Mesothelial cell of epicardium (in vitro differentiated cells): Measurements from ENCODE around the gene CTXND1. TPM values are rescaled to one million over a fixed set of nuclear protein-coding genes. Genes with fewer than 3 reads are reported as not detected.

Source experiments
- DNase-seq, 2 experiments: peaks; one replicate each; pipeline ENCODE4 v3.0.0; 2021; ENCODE audit warnings: low spot score in 2 of 2; ENCODE audit not compliant: unreplicated experiment in 2 of 2
- H3K27ac Mint-ChIP-seq: 2 replicates; pipeline ENCODE4 v1.8.0; 2021; ENCODE audit warnings: mixed read lengths
- H3K27me3 Mint-ChIP-seq: 2 replicates; pipeline ENCODE4 v1.8.0; 2021; ENCODE audit warnings: low read depth, mixed read lengths
- H3K36me3 Mint-ChIP-seq: 2 replicates; pipeline ENCODE4 v1.8.0; 2021; ENCODE audit warnings: mixed read lengths
- H3K4me1 Mint-ChIP-seq: 2 replicates; pipeline ENCODE4 v1.8.0; 2021; ENCODE audit warnings: mixed read lengths
- H3K4me3 Mint-ChIP-seq: 2 replicates; pipeline ENCODE4 v1.8.0; 2021; ENCODE audit warnings: mild to moderate bottlenecking, moderate library complexity, mixed read lengths
- H3K9me3 Mint-ChIP-seq: 2 replicates; pipeline ENCODE4 v1.8.0; 2021; ENCODE audit warnings: mixed read lengths
- total RNA-seq: library from RNA; stranded (reverse); gene quantifications from 3 replicates; pipeline ENCODE4 v1.2.1, GENCODE V29; 2021
- TF ChIP-seq, protein P1 (sequence below): fragments of 200-600 bp; sonication (generic); IDR thresholded peaks from one replicate; pipeline ENCODE4 v1.5.0; 2021; ENCODE audit warnings: antibody characterized with exemption; ENCODE audit not compliant: unreplicated experiment

CTXND1 gene
- total RNA-seq, 1 donor from 2014 or later, result not detected

DNA sequence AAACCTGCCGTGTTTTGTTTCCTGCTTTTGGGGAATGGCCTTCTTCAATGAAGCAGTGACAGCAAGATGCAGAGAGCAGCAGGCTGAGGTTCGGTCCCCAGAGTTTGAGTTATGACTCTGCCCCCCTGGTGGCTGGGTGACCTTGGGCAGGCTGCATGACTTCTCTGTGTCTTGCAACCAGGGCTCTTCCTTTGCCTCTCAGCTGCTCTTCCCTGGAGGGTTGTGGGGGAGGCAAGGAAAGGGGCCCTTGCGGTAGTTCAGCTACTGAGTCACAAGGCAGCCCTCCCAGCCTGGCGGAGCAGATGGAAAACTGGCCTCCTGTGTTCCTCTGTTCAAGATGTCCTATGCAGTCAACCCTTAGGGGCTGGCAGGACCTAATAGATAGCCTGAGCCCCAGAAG lies 17.1 kb downstream of the CTXND1 start:
- Mint-ChIP-seq H3K27me3 (peaks cover 37% of the 10 kb centered on the region), H3K4me1 (no peaks in the 10 kb centered on the region), H3K27ac (no peak overlapping the region), H3K4me3 (no peak overlapping the region), H3K36me3 (no peaks in the 10 kb centered on the region), H3K9me3 (no peaks in the 10 kb centered on the region)
- TF ChIP-seq, protein P1, sequence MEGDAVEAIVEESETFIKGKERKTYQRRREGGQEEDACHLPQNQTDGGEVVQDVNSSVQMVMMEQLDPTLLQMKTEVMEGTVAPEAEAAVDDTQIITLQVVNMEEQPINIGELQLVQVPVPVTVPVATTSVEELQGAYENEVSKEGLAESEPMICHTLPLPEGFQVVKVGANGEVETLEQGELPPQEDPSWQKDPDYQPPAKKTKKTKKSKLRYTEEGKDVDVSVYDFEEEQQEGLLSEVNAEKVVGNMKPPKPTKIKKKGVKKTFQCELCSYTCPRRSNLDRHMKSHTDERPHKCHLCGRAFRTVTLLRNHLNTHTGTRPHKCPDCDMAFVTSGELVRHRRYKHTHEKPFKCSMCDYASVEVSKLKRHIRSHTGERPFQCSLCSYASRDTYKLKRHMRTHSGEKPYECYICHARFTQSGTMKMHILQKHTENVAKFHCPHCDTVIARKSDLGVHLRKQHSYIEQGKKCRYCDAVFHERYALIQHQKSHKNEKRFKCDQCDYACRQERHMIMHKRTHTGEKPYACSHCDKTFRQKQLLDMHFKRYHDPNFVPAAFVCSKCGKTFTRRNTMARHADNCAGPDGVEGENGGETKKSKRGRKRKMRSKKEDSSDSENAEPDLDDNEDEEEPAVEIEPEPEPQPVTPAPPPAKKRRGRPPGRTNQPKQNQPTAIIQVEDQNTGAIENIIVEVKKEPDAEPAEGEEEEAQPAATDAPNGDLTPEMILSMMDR, result peak; percentile 46
- no peak for DNase-seq

DNA sequence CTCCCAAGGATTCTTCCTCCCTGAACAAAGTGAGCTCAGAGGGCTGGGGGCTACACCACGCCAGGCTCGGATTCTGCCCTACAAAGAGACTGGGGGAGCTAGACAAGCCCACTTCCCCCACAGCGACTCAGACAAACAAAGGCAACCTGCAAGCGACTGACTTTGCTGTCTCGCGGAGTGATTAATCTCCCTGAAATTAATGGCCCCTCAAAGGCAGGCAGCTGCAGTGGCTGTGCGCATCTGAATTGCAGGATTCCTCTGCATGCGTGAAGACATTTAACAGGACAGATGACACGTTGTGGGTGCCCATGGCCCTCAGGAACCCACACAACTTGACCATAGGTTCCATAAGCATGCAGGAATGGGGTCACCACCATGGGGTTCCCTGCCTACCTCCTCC lies 18.4 kb downstream of the CTXND1 start:
- no peak overlapping the region for H3K4me3 Mint-ChIP-seq
- TF ChIP-seq, protein P1, result no peak
- H3K27me3 Mint-ChIP-seq, result peaks cover 43% of the 10 kb centered on the region
- no peaks in the 10 kb centered on the region for H3K36me3 Mint-ChIP-seq
- no peak for DNase-seq
- no peaks in the 10 kb centered on the region for H3K9me3 Mint-ChIP-seq
- no peaks in the 10 kb centered on the region for H3K4me1 Mint-ChIP-seq
- H3K27ac Mint-ChIP-seq, result no peak overlapping the region

DNA sequence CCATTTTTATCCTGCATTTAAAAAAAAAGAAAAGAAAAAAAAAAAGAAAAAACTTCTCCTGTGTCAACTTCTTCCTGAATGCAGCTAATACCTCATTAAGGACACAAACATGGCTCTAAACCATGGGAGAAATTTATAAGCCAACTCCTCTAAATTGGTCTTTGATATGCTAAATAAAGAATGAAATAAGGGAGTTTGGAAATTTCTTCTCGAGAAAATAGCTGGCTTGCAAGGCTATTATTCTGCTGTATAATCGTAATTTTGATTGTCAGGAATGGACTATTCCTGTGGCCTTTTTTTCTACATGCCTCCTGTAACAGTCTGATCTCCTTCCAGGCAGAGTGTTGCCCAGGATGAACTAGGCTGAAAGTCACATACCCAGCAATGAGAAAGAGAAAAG lies 20.6 kb downstream of the CTXND1 start:
- no peaks in the 10 kb centered on the region for H3K36me3 Mint-ChIP-seq
- no peak for DNase-seq
- H3K27me3 Mint-ChIP-seq, result peaks cover 55% of the 10 kb centered on the region
- H3K27ac Mint-ChIP-seq, result no peak overlapping the region
- H3K4me1 Mint-ChIP-seq, result no peaks in the 10 kb centered on the region
- H3K4me3 Mint-ChIP-seq, result no peak overlapping the region
- no peaks in the 10 kb centered on the region for H3K9me3 Mint-ChIP-seq
- TF ChIP-seq, protein P1, result no peak

DNA sequence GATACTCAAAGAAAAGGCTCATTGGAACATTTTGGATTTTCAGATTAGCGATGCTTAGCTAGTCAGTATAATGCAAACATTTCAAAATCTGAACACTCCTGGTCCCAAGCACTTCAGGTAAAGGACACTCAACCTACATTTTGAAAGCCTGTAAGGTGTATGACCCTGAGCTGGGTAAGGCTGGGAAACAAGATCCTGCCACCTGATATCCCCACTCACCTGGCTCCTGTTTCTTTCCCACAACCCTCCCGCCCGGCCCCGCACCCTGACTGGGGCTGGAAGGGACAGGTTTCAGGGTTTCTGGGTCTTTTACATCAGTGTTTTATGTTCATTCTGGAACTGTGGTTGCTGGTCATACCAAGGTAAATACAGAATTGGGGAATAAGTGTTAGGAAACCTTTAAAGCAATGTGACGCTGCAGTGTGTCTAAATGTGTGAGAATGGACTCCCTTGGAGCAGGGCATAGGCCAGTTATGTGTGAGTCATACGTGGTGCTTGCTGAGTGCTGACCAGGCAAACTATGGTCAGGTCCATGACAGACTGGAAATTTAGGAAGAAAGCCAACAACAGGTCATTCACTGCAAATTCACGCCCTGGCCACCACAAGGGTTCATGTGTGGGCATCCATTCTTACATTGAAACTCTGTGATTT lies 22.9 kb downstream of the CTXND1 start:
- peaks cover 46% of the 10 kb centered on the region for H3K27me3 Mint-ChIP-seq
- no peak overlapping the region for H3K27ac Mint-ChIP-seq
- TF ChIP-seq, protein P1, result no peak
- no peak overlapping the region for H3K4me3 Mint-ChIP-seq
- H3K4me1 Mint-ChIP-seq, result no peaks in the 10 kb centered on the region
- H3K36me3 Mint-ChIP-seq, result no peaks in the 10 kb centered on the region
- H3K9me3 Mint-ChIP-seq, result peaks cover 6% of the 10 kb centered on the region
- no peak for DNase-seq

DNA sequence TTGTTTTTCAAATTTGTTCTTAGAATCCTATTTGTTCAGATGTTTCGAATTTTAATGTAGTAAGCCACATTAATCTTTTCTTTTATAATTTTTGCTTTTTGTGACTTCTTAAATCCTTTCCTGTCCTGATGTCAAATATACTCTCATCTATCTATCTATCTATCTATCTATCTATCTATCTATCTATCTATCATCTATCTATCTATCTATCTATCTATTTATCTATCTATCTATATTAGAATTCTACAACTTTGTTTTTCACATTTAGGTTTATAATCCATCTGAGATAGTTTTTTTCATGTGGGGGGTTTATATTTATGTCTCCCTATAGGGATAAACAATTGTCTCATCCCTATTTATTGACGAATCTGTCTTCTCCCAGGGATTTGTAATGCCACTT lies 32.1 kb downstream of the CTXND1 start:
- no peaks in the 10 kb centered on the region for H3K36me3 Mint-ChIP-seq
- H3K4me1 Mint-ChIP-seq, result no peaks in the 10 kb centered on the region
- H3K27me3 Mint-ChIP-seq, result peaks cover 2% of the 10 kb centered on the region
- TF ChIP-seq, protein P1, result no peak
- H3K9me3 Mint-ChIP-seq, result no peaks in the 10 kb centered on the region
- H3K27ac Mint-ChIP-seq, result no peak overlapping the region
- H3K4me3 Mint-ChIP-seq, result no peak overlapping the region
- no peak for DNase-seq
